HepG2 (cell line): ENCODE results near the gene ARHGEF26. TPM values are rescaled to one million over a fixed set of nuclear protein-coding genes. Genes with fewer than 3 reads are reported as not detected.

Experiments used
- ATAC-seq: fragments of 200-7000 bp; cut with Tn5 transposase; 3 replicates; pipeline ENCODE4 v1.9.1; 2020; ENCODE audit warnings: mild to moderate bottlenecking, moderate library complexity
- BruUV-seq: library from RNA; stranded (reverse); fragments of 400-500 nt; replicated peaks from 2 replicates; lab custom pipeline; 2021; lab: Mats Ljungman, UMichigan
- CTCF ChIA-PET: fragments of 300-600 bp; formaldehyde crosslinking; extraction: SDS; loops from one replicate; lab custom pipeline; 2021; ENCODE audit warnings: low total read pairs, inconsistent platforms, low intra/inter-chr PET ratio; lab: Yijun Ruan, JAX
- POLR2A ChIA-PET: fragments of 350-600 bp; sonication (Branson Sonifier 250); formaldehyde crosslinking; loops from one replicate; lab custom pipeline; 2020; ENCODE audit warnings: antibody characterized with exemption, inconsistent platforms; lab: Yijun Ruan, JAX
- DNase-seq: peaks from one replicate; pipeline ENCODE4 v3.0.0-alpha.2; 2015; ENCODE audit warnings: low spot score
- FAIRE-seq: peaks from 3 replicates; lab custom pipeline; 2011; peaks lifted over from hg19 to GRCh38; lab: Jason Lieb, UNC
- H2AFZ ChIP-seq: one replicate; pipeline ENCODE4 v1.6.1; 2011; ENCODE audit warnings: low read length, inconsistent platforms
- H3K27ac ChIP-seq: fragments of 300-600 bp; 3 replicates; pipeline ENCODE4 v1.8.0; 2011; ENCODE audit warnings: mixed run types, mild to moderate bottlenecking, mixed read lengths, low read length, inconsistent platforms; ENCODE audit not compliant: insufficient read depth; ENCODE audit errors: extremely low read length
- H3K27me3 ChIP-seq, 2 experiments: fragments of 200-600 bp in 1 of 2; 2 replicates in 1 of 2; 3 replicates in 1 of 2; pipeline versions ENCODE4 v1.6.0 to v1.8.0; 2011; ENCODE audit warnings: low read length in 2 of 2, mild to moderate bottlenecking in 2 of 2, moderate library complexity in 2 of 2, inconsistent platforms in 1 of 2; ENCODE audit not compliant: insufficient read depth in 2 of 2, control insufficient read depth in 1 of 2
- H3K36me3 ChIP-seq, 2 experiments: fragments of 200-600 bp in 1 of 2; replicated peaks in 1 of 2; 2 replicates in 1 of 2; 3 replicates in 1 of 2; pipeline versions ENCODE4 v1.5.1 to v1.8.0; 2011; ENCODE audit warnings: low read length in 2 of 2, inconsistent platforms in 1 of 2; ENCODE audit not compliant: insufficient read depth in 2 of 2, control insufficient read depth in 1 of 2
- H3K4me1 ChIP-seq: 2 replicates; pipeline ENCODE4 v1.5.1; 2012; ENCODE audit warnings: low read length, inconsistent platforms; ENCODE audit not compliant: insufficient read depth
- H3K4me2 ChIP-seq: 2 replicates; pipeline ENCODE4 v1.6.0; 2011; ENCODE audit warnings: low read depth, low read length, inconsistent platforms
- H3K4me3 ChIP-seq, 3 experiments: fragments of 200-600 bp in 1 of 3; sonication (generic), shearing (Covaris generic) in 1 of 3; replicated peaks in 1 of 3; 2 replicates each; pipeline ENCODE4 v1.5.1; 2011 to 2016; ENCODE audit warnings: low read length in 3 of 3, inconsistent platforms in 2 of 3, low read depth in 2 of 3, mild to moderate bottlenecking in 2 of 3, control low read depth in 1 of 3, mixed read lengths in 1 of 3; ENCODE audit not compliant: insufficient read depth in 1 of 3
- H3K79me2 ChIP-seq: one replicate; pipeline ENCODE4 v1.6.1; 2011; ENCODE audit warnings: low read length, inconsistent platforms; ENCODE audit not compliant: insufficient read depth
- H3K9ac ChIP-seq: 2 replicates; pipeline ENCODE4 v1.6.0; 2011; ENCODE audit warnings: mild to moderate bottlenecking, low read depth, low read length, inconsistent platforms; ENCODE audit not compliant: insufficient read depth
- H3K9me3 ChIP-seq: 2 replicates; pipeline ENCODE4 v1.5.1; 2012; ENCODE audit warnings: mild to moderate bottlenecking, low read length
- H4K20me1 ChIP-seq: 2 replicates; pipeline ENCODE4 v1.6.0; 2011; ENCODE audit warnings: inconsistent platforms, mild to moderate bottlenecking, low read length, moderate library complexity; ENCODE audit not compliant: insufficient read depth
- HMG20B ChIP-seq: conservative IDR thresholded peaks from 2 replicates; pipeline ENCODE4 v1.6.1; 2016; ENCODE audit warnings: missing genetic modification reagents, missing compliant biosample characterization
- HNF1A ChIP-seq, 2 experiments: sonication (generic) in 1 of 2; formaldehyde crosslinking in 1 of 2; IDR thresholded peaks; 2 replicates each; pipeline versions ENCODE4 v1.4.0 to v1.6.1; 2016 to 2020; ENCODE audit warnings: borderline replicate concordance in 1 of 2, low read depth in 1 of 2, mild to moderate bottlenecking in 1 of 2, missing genetic modification reagents in 1 of 2
- HOMEZ ChIP-seq: IDR thresholded peaks from 2 replicates; pipeline ENCODE4 v1.6.1; 2016; ENCODE audit warnings: low read depth
- KLF16 ChIP-seq, 2 experiments: sonication (generic) in 1 of 2; formaldehyde crosslinking in 1 of 2; IDR thresholded peaks; 2 replicates each; pipeline versions ENCODE4 v1.6.1 to v1.8.0; 2016 to 2023; ENCODE audit warnings: missing genetic modification reagents in 2 of 2, missing compliant biosample characterization in 1 of 2
- MAFG ChIP-seq: sonication (generic); formaldehyde crosslinking; IDR thresholded peaks from 2 replicates; pipeline ENCODE4 v1.5.1; 2020; ENCODE audit warnings: mild to moderate bottlenecking, missing genetic modification reagents
- MIXL1 ChIP-seq: IDR thresholded peaks from 2 replicates; pipeline ENCODE4 v1.6.1; 2016
- MYC ChIP-seq: sonication (generic); formaldehyde crosslinking; IDR thresholded peaks from 2 replicates; pipeline ENCODE4 v1.9.0; 2021; ENCODE audit warnings: missing genetic modification reagents, borderline replicate concordance
- POLR2A ChIP-seq, 2 experiments: IDR thresholded peaks; 2 replicates each; pipeline ENCODE4 v1.6.1; 2011; ENCODE audit warnings: low read depth in 2 of 2, low read length in 2 of 2, mild to moderate bottlenecking in 1 of 2, moderate library complexity in 1 of 2; ENCODE audit not compliant: insufficient read depth in 1 of 2
- PRPF4 ChIP-seq: fragments of 200-400 bp; formaldehyde crosslinking; IDR thresholded peaks from 2 replicates; pipeline ENCODE4 v1.6.1; 2016; ENCODE audit warnings: low read length, low read depth; ENCODE audit not compliant: poor library complexity, severe bottlenecking
- SIX1 ChIP-seq: sonication (generic); formaldehyde crosslinking; IDR thresholded peaks from 2 replicates; pipeline ENCODE4 v1.4.0; 2020; ENCODE audit warnings: missing genetic modification reagents, borderline replicate concordance
- ZBTB21 ChIP-seq: sonication (generic); formaldehyde crosslinking; IDR thresholded peaks from 2 replicates; pipeline ENCODE4 v1.4.0; 2020; ENCODE audit warnings: missing genetic modification reagents
- ZC3H13 ChIP-seq: sonication (generic); formaldehyde crosslinking; IDR thresholded peaks from 2 replicates; pipeline ENCODE4 v1.8.1; 2023; ENCODE audit warnings: mild to moderate bottlenecking, missing genetic modification reagents, moderate library complexity
- ZNF225 ChIP-seq: sonication (generic); formaldehyde crosslinking; IDR thresholded peaks from 2 replicates; pipeline ENCODE4 v1.4.0; 2020; ENCODE audit warnings: mild to moderate bottlenecking, missing genetic modification reagents
- ZNF232 ChIP-seq: sonication (generic); formaldehyde crosslinking; IDR thresholded peaks from 2 replicates; pipeline ENCODE4 v1.4.0; 2020; ENCODE audit warnings: missing genetic modification reagents, borderline replicate concordance
- ZNF737 ChIP-seq: sonication (generic); formaldehyde crosslinking; IDR thresholded peaks from 2 replicates; pipeline ENCODE4 v1.5.0; 2020; ENCODE audit warnings: missing genetic modification reagents, mild to moderate bottlenecking, borderline replicate concordance
- ZNF781 ChIP-seq: sonication (generic); formaldehyde crosslinking; IDR thresholded peaks from 2 replicates; pipeline ENCODE4 v1.5.1; 2020; ENCODE audit warnings: borderline replicate concordance, mild to moderate bottlenecking, missing genetic modification reagents; ENCODE audit errors: not compliant biosample characterization
- WGBS: methylation state at CpG from one replicate; pipeline ENCODE4 v1.1.6; 2017; ENCODE audit warnings: low lambda C conversion rate; 5-methylcytosine and 5-hydroxymethylcytosine counted together
- in situ Hi-C: cut with HindIII; loops from 2 replicates; pipeline ENCODE4 v1.10.0; 2017; ENCODE audit warnings: low pct_unique_long_range_greater_than_20kb; ENCODE audit not compliant: extremely low pct_ligation_motif_present
- intact Hi-C: fragments of 100-400 bp; cut with micrococcal nuclease; formaldehyde crosslinking; loops from one replicate; pipeline ENCODE4 v1.10.0; 2022; ENCODE audit not compliant: unreplicated experiment
- polyA plus RNA-seq, 8 experiments: library from polyadenylated mRNA; depleted of rRNA in 3 of 8; stranded (reverse) in 7 of 8; unstranded in 1 of 8; fragments of >200 nt; fragmentation: Illumina TruSeq in 4 of 8; extraction: Trizol in 4 of 8; gene quantifications; 2 replicates each; pipeline versions ENCODE4 v1.2.1 to v1.2.3, GENCODE V29; 2011 to 2016; ENCODE audit warnings: low read depth in 4 of 8, missing spikeins in 1 of 8, mixed read lengths in 1 of 8; ENCODE audit not compliant: insufficient read depth in 1 of 8
- total RNA-seq, 5 experiments: library from RNA; depleted of rRNA; stranded (reverse); fragments of >200 nt; fragmentation: Illumina TruSeq; extraction: Trizol; gene quantifications; 2 replicates each; pipeline ENCODE4 v1.2.3, GENCODE V29; 2016; ENCODE audit warnings: low read depth in 1 of 5

The ARHGEF26 gene
- total and polyA plus RNA-seq, 2 of the 13 experiments (the other 11 are each of a cell fraction or from before 2014, with no cell fraction given), result 0.74 to 6.1 TPM

GRCh38 chr3:154184582-154184981, 63.4 kb downstream of the ARHGEF26 start (continued):
- TF ChIP-seq KLF16 (CRISPR knock-in tag; IDR thresholded peaks at IDR 0.05), result no peak
- no peak for TF ChIP-seq ZC3H13 (CRISPR knock-in tag)
- TF ChIP-seq POLR2A (IDR thresholded peaks at IDR 0.05; ENCODE audit: insufficient read depth in 1 of 2, low read depth in 2 of 2, low read length in 2 of 2), result no peak
- no peak for TF ChIP-seq PRPF4

GRCh38 chr3:154188437-154188836, 67.2 kb downstream of the ARHGEF26 start:
- BruUV-seq, result no TSS peak
- Histone ChIP-seq H3K9me3 (no peaks in the 10 kb centered on the region), H3K9ac (no peak overlapping the region), H2AFZ (no peak overlapping the region), H3K4me2 (no peak overlapping the region), H3K27me3 (no peaks in the 10 kb centered on the region; a peak in 1 of 5 replicates), H3K27ac (no peak overlapping the region), H3K4me3 (no peak overlapping the region), H4K20me1 (no peaks in the 10 kb centered on the region), H3K4me1 (peaks cover 18% of the 10 kb centered on the region), H3K36me3 (no peaks in the 10 kb centered on the region), H3K79me2 (no peaks in the 10 kb centered on the region)
- intact Hi-C loops, result no loop called here
- 79% methylated on average over 3 of the region's 3 CpGs for WGBS
- no peak for ATAC-seq
- CTCF ChIA-PET, result no interaction called here
- no peak for DNase-seq
- POLR2A ChIA-PET, result no interaction called here
- in situ Hi-C loops, result no loop called here
- FAIRE-seq, result no peak
- TF ChIP-seq ZNF232 (CRISPR knock-in tag), result no peak
- no peak for TF ChIP-seq ZBTB21 (CRISPR knock-in tag)
- no peak for TF ChIP-seq ZNF225 (CRISPR knock-in tag)
- no peak for TF ChIP-seq HNF1A (IDR thresholded peaks at IDR 0.05; ENCODE audit: low read depth)
- TF ChIP-seq HNF1A (CRISPR knock-in tag; IDR thresholded peaks at IDR 0.05; ENCODE audit: borderline replicate concordance), result no peak
- TF ChIP-seq ZNF737 (CRISPR knock-in tag), result no peak
- no peak for TF ChIP-seq MIXL1 (CRISPR knock-in tag)
- TF ChIP-seq MAFG, result no peak
- no peak for TF ChIP-seq MYC (CRISPR knock-in tag)
- TF ChIP-seq ZNF781, result no peak
- TF ChIP-seq HOMEZ (CRISPR knock-in tag), result no peak
- TF ChIP-seq SIX1 (CRISPR knock-in tag), result no peak
- TF ChIP-seq HMG20B (CRISPR knock-in tag), result no peak
